CD1c-positive myeloid dendritic cell (primary cell): ENCODE measurements around the gene TMEM219.
"Not testable (repeated sequence)": the region's sequence is repeated elsewhere in the genome, so short reads cannot be mapped to it uniquely, and the experiment has no call there.

ENCODE experiments used
- DNase-seq: peaks from one replicate; pipeline ENCODE4 v3.0.0-alpha.2; 2016; ENCODE audit errors: extremely low spot score

Gene TMEM219

GRCh38 chr16:30011714-30012504 lies 50.0 kb downstream of the TMEM219 start:
- DNase-seq: no peak

DNA sequence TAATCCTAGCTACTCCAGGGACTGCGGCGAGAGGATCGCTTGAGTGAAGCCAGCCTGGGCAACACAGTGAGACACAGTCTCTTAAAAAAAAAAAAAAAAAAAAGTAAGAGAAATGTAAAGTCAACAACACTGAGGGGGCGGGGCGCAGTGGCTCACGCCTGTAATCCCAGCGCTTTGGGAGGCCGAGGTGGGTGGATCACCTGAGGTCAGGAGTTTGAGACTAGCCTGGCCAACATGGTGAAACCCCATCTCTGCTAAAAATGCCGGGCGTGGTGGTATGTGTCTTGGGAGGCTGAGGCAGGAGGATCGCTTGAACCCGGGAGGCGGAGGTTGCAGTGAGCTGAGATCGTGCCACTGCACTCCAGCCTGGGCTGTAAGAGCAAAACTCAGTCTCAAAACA lies 50.7 kb downstream of the TMEM219 start:
- not testable (repeated sequence) for DNase-seq

DNA sequence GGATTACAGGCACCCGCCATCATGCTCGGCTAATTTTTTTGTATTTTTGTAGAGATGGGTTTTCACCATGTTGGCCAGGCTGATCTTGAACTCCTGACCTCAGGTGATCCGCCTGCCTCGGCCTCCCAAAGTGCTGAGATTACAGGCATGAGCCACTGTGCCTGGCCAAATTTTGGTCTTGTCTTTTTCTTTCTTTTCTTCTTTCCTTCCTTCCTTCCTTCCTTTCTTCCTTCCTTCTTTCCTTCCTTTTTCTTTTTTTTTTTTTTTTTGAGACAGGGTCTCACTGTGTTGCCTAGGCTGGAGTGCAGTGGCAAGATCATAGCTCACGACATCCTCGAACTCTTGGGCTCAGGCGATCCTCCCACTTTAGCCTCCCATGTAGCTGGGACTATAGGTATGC lies 53.6 kb downstream of the TMEM219 start:
- DNase-seq: not testable (repeated sequence)

GRCh38 chr16:30016555-30017276 lies 54.8 kb downstream of the TMEM219 start:
- DNase-seq: no peak

DNA sequence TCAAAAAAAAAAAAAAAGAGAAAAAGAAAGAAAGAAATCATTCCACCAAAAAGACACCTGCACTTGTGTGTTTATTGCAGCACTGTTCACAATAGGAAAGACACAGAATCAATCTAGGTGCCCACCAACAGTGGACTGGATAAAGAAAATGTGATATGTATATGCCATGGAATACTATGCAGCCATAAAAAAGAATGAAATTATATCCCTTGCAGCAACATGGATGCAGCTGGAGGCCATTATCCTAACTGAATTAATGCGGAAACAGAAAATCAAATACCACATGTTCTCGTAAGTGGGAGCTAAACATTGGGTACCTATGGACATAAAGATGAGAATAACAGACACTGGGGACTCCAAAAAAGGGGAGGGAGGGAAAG lies 55.4 kb downstream of the TMEM219 start:
- no peak for DNase-seq

DNA sequence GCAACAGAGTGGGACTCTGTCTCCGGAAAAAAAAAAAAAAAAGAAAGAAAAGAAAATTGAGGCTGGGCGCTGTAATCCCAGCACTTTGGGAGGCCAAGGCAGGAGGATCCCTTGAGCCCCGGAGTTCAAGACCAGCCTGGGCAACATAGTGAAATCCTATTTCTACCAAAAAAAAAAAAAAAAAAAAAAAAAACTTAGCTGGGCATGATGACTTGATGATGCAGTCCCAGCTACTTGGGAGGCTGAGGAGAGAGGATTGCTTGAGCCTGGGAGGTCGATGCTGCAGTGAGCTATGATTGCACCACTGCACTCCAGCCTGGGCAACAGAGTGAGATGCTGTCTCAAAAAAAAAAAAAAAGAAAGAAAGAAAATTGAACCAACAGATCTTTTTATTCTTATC lies 56.1 kb downstream of the TMEM219 start:
- not testable (repeated sequence) for DNase-seq

- no peak for DNase-seq
Observed at GRCh38 chr16:30018731-30019158, 56.9 kb downstream of the TMEM219 start.
